GM21576 (cell line): ENCODE results near the gene TMEM117.
"Not testable (repeated sequence)": the region's sequence is repeated elsewhere in the genome, so short reads cannot be mapped to it uniquely, and the experiment has no call there.

Experiments
- ATAC-seq: cut with Tn5 transposase; IDR thresholded peaks from one replicate; pipeline ENCODE4 v1.9.1; 2021; ENCODE audit warnings: mild to moderate bottlenecking, moderate library complexity; ENCODE audit not compliant: unreplicated experiment

TMEM117 gene

GRCh38 chr12:44184499-44185206 lies 348.8 kb downstream of the TMEM117 start:
- peak; percentile 94 for ATAC-seq

GRCh38 chr12:44193281-44193680 lies 357.4 kb downstream of the TMEM117 start:
- ATAC-seq: peak; percentile 99

- ATAC-seq: not testable (repeated sequence)
Observed at GRCh38 chr12:44195719-44196118, 359.8 kb downstream of the TMEM117 start.

- ATAC-seq: no peak
Observed at GRCh38 chr12:44206045-44206444, 370.2 kb downstream of the TMEM117 start.

GRCh38 chr12:44217146-44217883 lies 381.4 kb downstream of the TMEM117 start:
- no peak for ATAC-seq

- no peak for ATAC-seq
Observed at GRCh38 chr12:44223736-44224135, 387.9 kb downstream of the TMEM117 start.

- ATAC-seq: no peak
Observed at GRCh38 chr12:44224399-44225148, 388.7 kb downstream of the TMEM117 start.

- ATAC-seq: no peak
Observed at GRCh38 chr12:44225149-44225510, 389.2 kb downstream of the TMEM117 start.

- ATAC-seq: no peak
Observed at GRCh38 chr12:44227616-44228015, 391.7 kb downstream of the TMEM117 start.

- no peak for ATAC-seq
Observed at GRCh38 chr12:44229846-44230245, 394.0 kb downstream of the TMEM117 start.

GRCh38 chr12:44235674-44236073 lies 399.8 kb downstream of the TMEM117 start:
- ATAC-seq: no peak

- ATAC-seq: no peak
Observed at GRCh38 chr12:44240186-44240585, 404.3 kb downstream of the TMEM117 start.

- ATAC-seq: no peak
Observed at GRCh38 chr12:44245932-44246331, 410.1 kb downstream of the TMEM117 start.

GRCh38 chr12:44246482-44247105 lies 410.7 kb downstream of the TMEM117 start:
- ATAC-seq: no peak

- ATAC-seq: no peak
Observed at GRCh38 chr12:44247588-44247987, 411.7 kb downstream of the TMEM117 start.

GRCh38 chr12:44248436-44248835 lies 412.6 kb downstream of the TMEM117 start:
- no peak for ATAC-seq

GRCh38 chr12:44250440-44250839 lies 414.6 kb downstream of the TMEM117 start:
- not testable (repeated sequence) for ATAC-seq

- no peak for ATAC-seq
Observed at GRCh38 chr12:44253338-44253856, 417.5 kb downstream of the TMEM117 start.

- no peak for ATAC-seq
Observed at GRCh38 chr12:44258246-44258645, 422.4 kb downstream of the TMEM117 start.

GRCh38 chr12:44259890-44260289 lies 424.0 kb downstream of the TMEM117 start:
- ATAC-seq: no peak

- ATAC-seq: no peak
Observed at GRCh38 chr12:44260581-44260980, 424.7 kb downstream of the TMEM117 start.
